Activated CD8-positive, alpha-beta memory T cell treated with anti-CD3 and anti-CD28 coated beads for 1 hour (primary cell): ENCODE measurements around the gene GABBR2.

Source experiments
- DNase-seq, 2 donors: peaks; one replicate each; pipeline ENCODE4 v3.0.0-alpha.2; 2020; ENCODE audit warnings: low read depth in 1 of 2; ENCODE audit errors: extremely low read depth in 1 of 2

GABBR2 gene

GRCh38 chr9:98362624-98363252 is 346.0 kb downstream of the GABBR2 start:
- DNase-seq, result no peak

GRCh38 chr9:98361645-98362044 is 347.1 kb downstream of the GABBR2 start:
- no peak for DNase-seq

GRCh38 chr9:98360176-98360708 is 348.5 kb downstream of the GABBR2 start:
- no peak for DNase-seq

- DNase-seq, result no peak
Measured at GRCh38 chr9:98359569-98359968, 349.2 kb downstream of the GABBR2 start.

GRCh38 chr9:98357921-98358535 is 350.7 kb downstream of the GABBR2 start:
- no peak for DNase-seq

GRCh38 chr9:98356953-98357690 is 351.6 kb downstream of the GABBR2 start:
- DNase-seq, result no peak

GRCh38 chr9:98356326-98356725 is 352.4 kb downstream of the GABBR2 start:
- DNase-seq, result no peak

GRCh38 chr9:98351370-98351769 is 357.4 kb downstream of the GABBR2 start:
- no peak for DNase-seq

GRCh38 chr9:98347642-98348041 is 361.1 kb downstream of the GABBR2 start:
- no peak for DNase-seq

GRCh38 chr9:98345011-98345410 is 363.7 kb downstream of the GABBR2 start:
- no peak for DNase-seq

GRCh38 chr9:98344581-98344980 is 364.2 kb downstream of the GABBR2 start:
- DNase-seq, result no peak

GRCh38 chr9:98342820-98343210 is 365.9 kb downstream of the GABBR2 start:
- no peak for DNase-seq

- no peak for DNase-seq
Measured at GRCh38 chr9:98342098-98342819, 366.5 kb downstream of the GABBR2 start.

- DNase-seq, result no peak
Measured at GRCh38 chr9:98341157-98342097, 367.3 kb downstream of the GABBR2 start.

GRCh38 chr9:98339987-98340800 is 368.5 kb downstream of the GABBR2 start:
- DNase-seq, result no peak

- DNase-seq, result no peak
Measured at GRCh38 chr9:98335661-98336060, 373.1 kb downstream of the GABBR2 start.

- DNase-seq, result no peak
Measured at GRCh38 chr9:98334796-98335195, 373.9 kb downstream of the GABBR2 start.

GRCh38 chr9:98333703-98334582 is 374.8 kb downstream of the GABBR2 start:
- DNase-seq, result no peak
